HG02938 (cell line): ENCODE measurements around the gene TMEM151A.
"Not testable (repeated sequence)": the region's sequence is repeated elsewhere in the genome, so short reads cannot be mapped to it uniquely, and the experiment has no call there.

Experiments used
- ATAC-seq: cut with Tn5 transposase; IDR thresholded peaks from one replicate; pipeline ENCODE4 v1.9.1; 2021; ENCODE audit warnings: mild to moderate bottlenecking, moderate library complexity; ENCODE audit not compliant: unreplicated experiment

Gene TMEM151A

DNA sequence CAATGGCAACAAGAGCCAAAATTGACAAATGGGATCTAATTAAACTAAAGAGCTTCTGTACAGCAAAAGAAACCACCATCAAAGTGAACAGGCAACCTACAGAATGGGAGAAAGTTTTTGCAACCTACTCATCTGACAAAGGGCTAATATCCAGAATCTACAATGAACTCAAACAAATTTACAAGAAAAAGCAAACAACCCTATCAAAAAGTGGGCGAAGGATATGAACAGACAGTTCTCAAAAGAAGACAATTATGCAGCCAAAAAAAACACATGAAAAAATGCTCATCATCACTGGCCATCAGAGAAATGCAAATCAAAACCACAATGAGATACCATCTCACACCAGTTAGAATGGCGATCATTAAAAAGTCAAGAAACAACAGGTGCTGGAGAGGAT, 28.6 kb downstream of the TMEM151A start:
- not testable (repeated sequence) for ATAC-seq

DNA sequence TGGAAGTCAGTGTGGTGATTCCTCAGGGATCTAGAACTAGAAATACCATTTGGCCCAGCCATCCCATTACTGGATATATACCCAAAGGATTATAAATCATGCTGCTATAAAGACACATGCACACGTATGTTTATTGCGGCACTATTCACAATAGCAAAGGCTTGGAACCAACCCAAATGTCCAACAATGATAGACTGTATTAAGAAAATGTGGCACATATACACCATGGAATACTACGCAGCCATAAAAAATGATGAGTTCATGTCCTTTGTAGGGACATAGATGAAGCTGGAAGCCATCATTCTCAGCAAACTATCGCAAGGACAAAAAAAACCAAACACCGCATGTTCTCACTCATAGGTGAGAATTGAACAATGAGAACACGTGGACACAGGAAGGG, 29.1 kb downstream of the TMEM151A start:
- not testable (repeated sequence) for ATAC-seq

DNA sequence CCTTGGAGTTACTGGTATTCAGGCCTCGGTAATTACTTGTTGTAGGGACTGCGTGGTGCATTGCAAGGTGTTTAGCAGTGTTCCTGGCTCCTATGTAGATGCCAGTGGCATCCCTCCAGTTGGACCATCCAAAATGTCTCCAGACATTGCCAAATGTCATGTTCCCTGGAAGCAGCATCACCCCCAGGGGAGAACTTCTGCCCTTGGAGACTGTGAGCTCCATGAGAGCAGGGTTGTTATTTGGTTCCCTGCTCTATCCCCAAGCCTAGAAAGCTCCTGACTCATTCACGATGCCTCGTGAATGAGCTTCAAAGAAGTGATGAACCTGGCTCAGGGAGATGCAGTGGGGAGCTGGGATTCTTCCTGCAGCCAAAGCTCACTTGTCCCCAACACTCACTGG, 29.9 kb downstream of the TMEM151A start:
- ATAC-seq, result no peak

DNA sequence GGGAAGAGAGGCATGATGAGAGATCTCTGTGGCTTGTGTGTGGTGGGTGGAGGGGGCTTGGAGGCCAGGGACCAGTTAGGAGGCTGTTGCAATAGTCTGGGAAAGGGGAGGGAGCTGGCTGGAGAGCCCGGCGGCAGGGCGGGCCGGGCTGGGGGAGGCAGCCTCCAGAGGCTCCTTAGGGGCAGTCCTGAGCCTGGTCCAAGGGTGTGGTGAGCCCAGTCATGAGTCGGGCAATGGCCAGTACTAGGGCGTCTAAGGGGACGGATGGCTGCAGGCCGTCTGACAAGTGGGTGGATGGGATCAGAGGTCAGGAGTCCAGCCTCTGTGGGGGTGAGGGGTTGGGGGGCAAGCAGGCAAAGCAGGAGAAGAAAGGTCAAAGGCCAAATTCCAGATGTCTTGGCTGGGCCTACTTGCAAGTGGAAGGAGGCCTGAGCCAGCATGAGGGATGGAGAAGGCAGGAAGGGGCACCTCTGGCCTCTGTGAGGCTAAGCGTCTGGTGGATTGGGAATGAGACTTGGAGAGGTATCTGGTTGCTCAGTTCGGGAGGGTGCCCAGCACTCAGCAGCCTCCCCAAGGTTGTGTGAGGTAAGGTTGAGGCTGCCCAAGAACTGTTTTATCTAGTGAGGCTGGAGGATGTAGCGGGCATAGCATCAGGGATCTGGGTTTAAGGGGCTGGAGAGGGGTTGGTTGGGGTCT, 31.2 kb downstream of the TMEM151A start:
- ATAC-seq, result no peak

GRCh38 chr11:66323684-66324083, 32.0 kb downstream of the TMEM151A start:
- no peak for ATAC-seq

GRCh38 chr11:66324664-66325063, 33.0 kb downstream of the TMEM151A start:
- ATAC-seq, result no peak

GRCh38 chr11:66325263-66325671, 33.6 kb downstream of the TMEM151A start:
- no peak for ATAC-seq

DNA sequence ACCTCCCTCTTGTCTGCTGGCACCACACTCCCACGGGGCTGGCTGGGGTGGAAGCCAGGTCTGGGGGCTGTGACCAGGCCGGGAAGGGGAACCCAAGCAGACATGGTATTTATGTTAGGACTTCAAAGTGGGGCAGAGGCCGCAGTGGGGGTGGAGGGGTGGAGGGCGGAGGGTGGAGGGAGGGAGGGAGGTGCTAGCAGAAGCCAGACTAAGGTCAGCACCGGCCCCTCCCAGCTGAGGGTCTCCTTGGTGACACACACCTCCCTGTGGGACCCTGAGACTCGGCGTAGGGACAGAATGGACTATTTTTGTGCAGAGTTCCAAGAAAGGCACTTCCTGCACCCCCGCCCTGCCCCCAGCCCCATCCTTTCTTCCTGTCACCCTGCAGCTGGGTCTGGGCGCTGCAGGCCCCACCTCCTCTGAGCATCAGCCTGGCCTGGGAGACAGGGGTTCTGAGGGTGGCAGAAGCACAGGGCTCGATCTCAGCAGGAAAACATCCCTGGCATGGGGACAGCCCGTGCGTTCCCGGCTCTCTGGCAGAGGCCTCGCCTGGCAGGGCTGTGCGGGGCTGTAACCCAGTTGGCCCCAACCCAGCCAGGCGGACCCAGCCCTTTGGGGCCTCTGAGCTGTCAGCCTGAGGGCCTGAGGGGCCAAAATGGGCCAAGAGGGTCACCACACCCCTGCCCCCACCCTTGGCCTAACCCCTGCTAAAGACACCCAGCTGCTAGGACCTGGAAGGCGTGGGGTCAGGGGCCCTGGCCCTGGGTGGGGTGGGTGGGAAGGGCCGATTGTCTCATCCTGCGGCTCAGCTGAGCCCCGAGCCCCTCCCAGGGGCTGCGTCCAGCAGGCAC, 34.8 kb downstream of the TMEM151A start:
- no peak for ATAC-seq

DNA sequence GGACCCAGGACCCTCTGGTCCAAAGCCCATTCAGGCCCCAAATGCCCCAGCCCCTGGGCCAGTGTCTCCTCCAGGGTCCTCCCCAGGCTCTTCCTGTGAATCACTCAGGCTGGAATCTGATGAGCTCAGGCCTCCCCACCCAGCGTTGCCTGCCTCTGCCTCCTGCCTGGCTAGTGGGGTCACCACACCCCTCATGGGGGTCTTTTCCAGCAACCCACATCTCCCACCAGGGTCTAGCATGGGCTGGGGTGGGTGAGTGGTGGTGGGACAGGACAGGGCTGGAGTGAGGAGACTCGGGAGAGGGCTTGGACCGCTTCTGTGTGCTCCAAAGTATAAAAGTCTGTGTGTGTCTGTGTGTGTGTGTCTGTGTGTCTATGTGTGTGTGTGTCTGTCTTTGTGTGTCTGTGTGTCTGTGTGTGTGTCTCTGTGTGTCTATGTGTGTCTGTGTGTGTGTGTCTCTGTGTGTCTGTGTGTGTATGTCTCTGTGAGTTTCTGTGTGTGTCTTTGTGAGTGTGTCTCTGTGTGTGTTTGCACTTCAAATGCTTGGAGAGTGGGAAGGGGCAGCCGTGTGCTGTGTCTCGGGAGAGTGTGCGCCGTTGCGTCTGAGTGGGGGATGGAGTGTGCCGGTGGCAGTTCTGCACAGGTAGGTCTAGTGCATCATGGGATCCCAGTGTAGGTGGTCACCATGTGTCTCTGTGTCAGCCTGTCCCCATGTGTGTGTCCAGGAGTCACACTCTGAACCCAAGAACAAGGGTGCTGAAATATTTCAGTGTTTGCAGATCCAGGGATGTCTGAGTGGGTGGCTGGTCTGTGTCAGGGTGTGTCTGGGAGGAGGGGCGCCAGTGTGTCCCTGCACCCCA, 35.7 kb downstream of the TMEM151A start:
- no peak for ATAC-seq

DNA sequence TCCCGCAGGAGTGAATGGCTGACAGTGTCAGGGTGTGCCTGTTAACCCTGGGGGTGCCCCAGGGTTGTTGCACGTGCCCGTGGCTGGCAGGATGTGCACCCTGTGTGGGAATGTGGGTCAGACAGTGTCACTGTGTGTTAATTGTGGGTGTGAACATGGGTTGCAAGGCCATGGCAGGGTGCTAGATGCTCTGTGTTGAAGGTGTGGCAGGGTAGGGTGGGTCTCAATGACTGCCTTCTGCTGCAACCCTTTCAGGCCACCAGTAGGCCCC, 36.3 kb downstream of the TMEM151A start:
- ATAC-seq, result no peak

DNA sequence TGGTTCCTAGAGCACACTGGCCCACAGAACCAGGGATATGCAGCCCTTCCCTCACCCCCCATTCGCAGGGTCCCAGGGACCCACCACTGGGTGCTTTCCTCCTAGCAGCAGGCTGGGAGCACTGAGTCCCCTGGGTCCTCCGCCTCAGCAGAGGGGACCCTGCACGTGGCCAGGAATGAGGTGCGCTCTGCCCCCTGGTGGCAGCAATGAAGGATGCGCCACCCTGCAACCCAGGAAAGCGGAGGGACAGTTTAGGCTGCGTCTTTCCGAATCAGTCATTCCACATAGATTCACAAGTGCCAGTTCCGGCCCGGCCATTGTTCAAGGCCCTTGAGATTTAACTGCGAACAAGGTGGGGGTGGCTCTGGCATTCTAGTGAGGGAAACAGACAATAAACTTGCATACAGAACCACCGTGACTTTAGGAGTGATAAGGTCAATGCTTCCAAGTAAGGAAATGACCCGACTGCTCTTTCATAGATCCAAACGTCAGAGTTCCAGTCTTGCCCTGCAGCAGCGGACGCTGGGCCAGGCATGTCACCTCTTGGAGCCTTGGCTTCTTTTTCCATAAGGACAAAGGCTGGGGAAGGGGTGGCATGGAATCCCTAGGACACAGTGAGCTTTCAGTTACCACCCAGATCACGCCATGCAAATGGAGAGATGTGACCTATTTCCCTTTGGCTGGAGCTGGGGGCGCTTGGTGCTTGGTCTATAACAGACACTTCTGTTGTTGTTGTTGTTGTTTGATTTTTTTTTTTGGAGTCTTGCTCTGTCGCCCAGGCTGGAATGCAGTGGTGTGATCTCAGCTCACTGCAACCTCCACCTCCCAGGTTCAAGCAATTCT, 36.8 kb downstream of the TMEM151A start:
- ATAC-seq, result no peak

DNA sequence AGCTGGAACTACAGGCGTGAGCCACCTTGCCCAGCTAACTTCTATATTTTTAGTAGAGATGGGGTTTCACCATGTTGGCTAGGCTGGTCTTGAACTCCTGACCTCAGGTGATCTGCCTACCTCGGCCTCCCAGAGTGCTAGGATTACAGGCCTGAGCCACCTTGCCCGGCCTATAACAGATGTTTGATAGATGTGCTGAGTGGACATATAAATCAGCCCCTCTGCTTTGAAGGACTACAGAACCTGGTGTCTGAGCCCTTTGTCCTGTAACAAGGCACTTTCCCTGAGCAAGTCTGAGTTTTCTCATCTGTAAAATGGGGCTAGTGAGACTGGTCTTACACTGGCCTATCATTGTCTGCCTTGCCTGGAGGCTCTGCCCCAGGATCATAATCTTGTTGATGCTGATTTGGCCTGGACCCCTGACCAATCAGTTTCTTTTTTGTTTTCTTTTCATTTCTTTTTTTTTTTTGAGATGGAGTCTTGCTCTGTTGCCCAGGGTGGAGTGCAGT, 37.5 kb downstream of the TMEM151A start:
- no peak for ATAC-seq

DNA sequence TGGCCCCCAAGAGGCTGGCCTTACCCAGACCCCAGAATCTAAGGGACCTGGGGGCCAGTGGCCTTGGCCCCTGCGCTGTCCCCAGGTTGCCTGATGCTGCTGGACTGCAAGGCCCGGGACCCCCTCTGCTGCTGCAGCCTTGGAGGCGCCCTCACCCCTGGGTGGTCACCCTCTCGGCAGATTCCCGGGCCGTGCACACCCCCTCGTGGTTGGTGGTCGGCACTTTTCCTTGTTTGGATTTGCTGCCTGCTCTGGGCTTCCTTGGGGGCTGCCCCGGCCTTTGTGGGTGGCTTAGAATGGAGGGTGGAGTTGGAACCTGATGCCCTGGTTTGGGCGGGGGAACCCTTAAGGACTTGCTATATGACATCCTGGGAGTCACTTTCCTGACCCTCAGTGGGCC, 39.2 kb downstream of the TMEM151A start:
- ATAC-seq, result no peak

- no peak for ATAC-seq
These were observed 40.1 kb downstream of the TMEM151A start for GRCh38 chr11:66331542-66332370.

DNA sequence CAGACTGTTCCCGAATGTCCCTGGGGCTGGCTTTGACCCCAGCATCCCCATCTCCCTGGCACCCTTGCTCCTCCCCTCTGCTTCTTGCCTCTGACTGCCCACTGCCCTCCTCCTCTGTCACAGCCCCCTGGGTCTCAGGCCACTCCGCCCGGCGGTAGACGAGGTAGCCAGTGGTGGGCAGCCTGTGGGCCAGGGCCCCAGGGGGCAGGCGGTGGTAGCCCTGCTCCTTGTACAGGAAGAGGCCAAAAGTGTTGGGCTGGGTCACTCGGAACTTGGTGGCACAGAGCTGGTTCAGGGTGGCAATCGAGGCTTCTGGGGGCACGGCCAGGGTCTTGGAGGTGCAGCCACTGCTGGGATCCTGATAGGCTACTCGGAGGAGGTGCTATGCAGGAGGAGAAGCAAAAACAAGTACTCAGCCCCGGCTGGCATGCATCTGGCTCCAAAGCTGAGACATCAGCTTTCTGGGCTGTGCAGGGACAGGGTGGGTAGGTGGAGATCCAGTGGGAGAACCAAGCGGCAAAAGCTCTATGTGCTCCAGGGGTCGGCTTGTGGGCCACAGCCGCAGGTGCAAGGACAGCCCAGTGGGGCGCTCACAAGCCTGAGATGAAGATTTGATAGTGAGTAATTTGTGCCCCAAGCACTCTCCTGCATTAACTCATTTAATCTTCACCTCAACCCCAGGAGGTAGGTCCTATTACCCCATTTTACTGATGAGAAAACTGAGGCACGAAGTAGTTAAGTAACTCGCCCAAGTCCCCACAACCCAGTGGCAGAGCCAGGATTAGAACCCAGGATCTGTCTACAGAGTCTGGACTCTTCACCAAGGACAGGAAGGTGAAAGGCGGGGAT, 40.9 kb downstream of the TMEM151A start:
- ATAC-seq, result no peak

- ATAC-seq, result no peak
These were observed 41.7 kb downstream of the TMEM151A start for GRCh38 chr11:66333220-66333877.

DNA sequence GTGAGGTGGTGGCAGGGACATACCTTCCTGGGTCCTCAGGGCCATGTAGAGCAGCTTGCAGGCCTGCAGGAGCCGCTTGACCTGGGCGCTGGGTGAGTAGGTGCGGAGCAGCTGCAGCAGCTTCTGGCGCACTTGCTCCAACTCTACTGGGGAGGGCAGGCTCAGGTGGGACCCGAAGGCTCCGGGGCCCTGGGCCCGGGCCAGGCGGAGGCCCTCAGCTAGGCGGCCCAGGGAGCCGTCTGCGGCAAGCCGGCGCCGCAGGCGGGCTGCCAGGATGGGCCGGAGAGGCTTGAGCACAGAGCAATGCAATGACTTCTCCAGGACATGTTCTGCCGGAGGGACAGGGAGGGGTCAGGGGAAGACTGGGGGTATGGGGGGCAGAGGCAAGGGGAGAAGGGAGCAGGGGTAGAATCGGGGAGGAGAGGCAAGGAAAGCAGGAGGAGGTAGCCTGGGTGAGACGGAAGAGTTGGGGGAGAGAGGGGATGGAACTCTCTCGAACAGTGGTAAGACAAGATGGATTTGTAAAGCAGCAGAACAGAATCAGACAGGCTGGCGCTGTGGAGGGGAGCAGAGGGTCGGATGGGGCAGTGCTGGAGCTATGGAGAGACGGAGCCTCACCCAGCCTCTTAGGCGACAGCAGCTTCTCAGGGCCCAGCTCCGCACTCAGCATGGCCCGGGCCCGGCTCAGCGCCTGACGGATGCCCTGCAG, 42.4 kb downstream of the TMEM151A start:
- no peak for ATAC-seq
